ENCODE measurements around the gene BRME1.

Gene BRME1

GRCh38 chr19:13843104-13843921 lies 62.6 kb downstream of the BRME1 start:
- DNase-seq = no peak

- peak; percentile 33 for DNase-seq
Observed at GRCh38 chr19:13842291-13843103, 63.4 kb downstream of the BRME1 start.

- no peak for DNase-seq
Observed at GRCh38 chr19:13841962-13842290, 64.0 kb downstream of the BRME1 start.

- no peak for DNase-seq
Observed at GRCh38 chr19:13841086-13841961, 64.6 kb downstream of the BRME1 start.

GRCh38 chr19:13840305-13841085 lies 65.4 kb downstream of the BRME1 start:
- no peak for DNase-seq

- no peak for DNase-seq
Observed at GRCh38 chr19:13839938-13840304, 66.0 kb downstream of the BRME1 start.

- DNase-seq = no peak
Observed at GRCh38 chr19:13839130-13839937, 66.6 kb downstream of the BRME1 start.

- DNase-seq = no peak
Observed at GRCh38 chr19:13838435-13839129, 67.3 kb downstream of the BRME1 start.

- DNase-seq = no peak
Observed at GRCh38 chr19:13835791-13836723, 69.9 kb downstream of the BRME1 start.

- DNase-seq = no peak
Observed at GRCh38 chr19:13834244-13835069, 71.5 kb downstream of the BRME1 start.

- DNase-seq = peak; percentile 80
Observed at GRCh38 chr19:13833330-13834243, 72.3 kb downstream of the BRME1 start.
